Cardiac fibroblast (primary cell): ENCODE data around the gene ZNF878.
"Not testable (repeated sequence)": the region's sequence is repeated elsewhere in the genome, so short reads cannot be mapped to it uniquely, and the experiment has no call there.

Source experiments
- DNase-seq, 2 donors: peaks; one replicate each; pipeline versions ENCODE4 v3.0.0 to v3.0.0-alpha.2; 2010; ENCODE audit warnings: low read depth in 2 of 2
- H3K4me3 ChIP-seq, 2 donors: replicated peaks in 1 of 2; 1 replicate in 1 of 2; 2 replicates in 1 of 2; pipeline ENCODE4 v1.5.1; 2011; ENCODE audit warnings: low read depth in 2 of 2, low read length in 2 of 2, mild to moderate bottlenecking in 2 of 2, moderate library complexity in 1 of 2
- TF ChIP-seq, protein P1 (sequence below): IDR thresholded peaks from one replicate; pipeline ENCODE4 v1.5.1; 2011; ENCODE audit warnings: low read depth, mild to moderate bottlenecking, low read length, inconsistent platforms

Gene ZNF878

DNA sequence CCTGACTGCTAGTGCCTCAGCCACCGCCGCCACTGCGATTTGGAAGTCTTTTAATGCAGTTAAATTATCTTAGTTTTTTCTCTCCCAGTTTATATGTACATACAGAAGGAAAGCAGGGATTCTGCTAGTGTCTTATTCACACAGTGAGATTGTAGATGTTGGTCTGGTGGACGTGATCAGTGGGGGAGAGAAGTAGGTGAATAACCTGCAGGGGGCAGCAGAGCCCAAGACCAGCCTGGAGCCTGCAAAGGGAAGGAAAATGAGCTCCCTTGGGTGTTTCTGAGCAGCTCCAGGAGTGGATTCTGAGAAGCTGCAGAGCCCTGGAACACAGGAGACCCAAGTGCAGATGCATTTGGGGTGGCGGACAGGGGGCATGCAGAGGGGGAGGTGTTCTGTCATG lies 38.0 kb upstream of the ZNF878 start:
- H3K4me3 ChIP-seq = no peak overlapping the region
- peak; percentile 73 to 75 for DNase-seq
- TF ChIP-seq, protein P1, sequence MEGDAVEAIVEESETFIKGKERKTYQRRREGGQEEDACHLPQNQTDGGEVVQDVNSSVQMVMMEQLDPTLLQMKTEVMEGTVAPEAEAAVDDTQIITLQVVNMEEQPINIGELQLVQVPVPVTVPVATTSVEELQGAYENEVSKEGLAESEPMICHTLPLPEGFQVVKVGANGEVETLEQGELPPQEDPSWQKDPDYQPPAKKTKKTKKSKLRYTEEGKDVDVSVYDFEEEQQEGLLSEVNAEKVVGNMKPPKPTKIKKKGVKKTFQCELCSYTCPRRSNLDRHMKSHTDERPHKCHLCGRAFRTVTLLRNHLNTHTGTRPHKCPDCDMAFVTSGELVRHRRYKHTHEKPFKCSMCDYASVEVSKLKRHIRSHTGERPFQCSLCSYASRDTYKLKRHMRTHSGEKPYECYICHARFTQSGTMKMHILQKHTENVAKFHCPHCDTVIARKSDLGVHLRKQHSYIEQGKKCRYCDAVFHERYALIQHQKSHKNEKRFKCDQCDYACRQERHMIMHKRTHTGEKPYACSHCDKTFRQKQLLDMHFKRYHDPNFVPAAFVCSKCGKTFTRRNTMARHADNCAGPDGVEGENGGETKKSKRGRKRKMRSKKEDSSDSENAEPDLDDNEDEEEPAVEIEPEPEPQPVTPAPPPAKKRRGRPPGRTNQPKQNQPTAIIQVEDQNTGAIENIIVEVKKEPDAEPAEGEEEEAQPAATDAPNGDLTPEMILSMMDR = peak; percentile 64

DNA sequence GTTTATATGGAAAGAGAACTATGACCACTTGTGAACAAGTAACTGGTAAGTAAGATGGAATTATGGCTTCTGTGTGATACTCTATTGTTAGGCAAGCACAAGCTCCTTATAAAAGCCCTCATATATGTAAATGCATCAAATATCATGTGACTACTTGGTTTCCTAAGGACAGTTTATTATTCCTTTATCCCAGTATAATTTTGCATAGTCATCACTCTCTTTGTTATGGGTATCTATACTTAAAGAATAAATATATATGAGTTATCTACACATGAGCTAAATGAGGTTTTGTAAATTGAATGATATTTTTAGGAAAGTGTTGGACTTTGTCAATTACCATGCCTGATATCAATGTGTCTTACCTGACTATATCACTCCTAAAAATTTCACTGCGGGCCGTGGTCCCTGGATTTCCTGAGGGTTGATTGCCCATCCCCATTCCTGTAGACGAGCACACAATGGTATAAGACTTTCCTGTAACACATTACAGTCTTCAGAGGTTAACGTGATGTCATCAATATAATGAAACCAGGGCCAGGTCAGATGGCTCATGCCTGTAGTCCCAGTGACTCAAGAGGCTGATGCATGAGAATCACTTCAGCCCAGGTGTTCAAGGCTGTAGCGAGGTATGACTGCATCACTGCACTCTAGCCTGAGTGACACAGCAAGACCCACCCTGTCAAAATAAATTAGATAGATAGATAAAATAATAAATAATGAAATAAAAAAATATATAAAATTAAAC lies 32.5 kb upstream of the ZNF878 start:
- no peak for DNase-seq
- TF ChIP-seq, protein P1 = no peak
- H3K4me3 ChIP-seq = no peak overlapping the region

DNA sequence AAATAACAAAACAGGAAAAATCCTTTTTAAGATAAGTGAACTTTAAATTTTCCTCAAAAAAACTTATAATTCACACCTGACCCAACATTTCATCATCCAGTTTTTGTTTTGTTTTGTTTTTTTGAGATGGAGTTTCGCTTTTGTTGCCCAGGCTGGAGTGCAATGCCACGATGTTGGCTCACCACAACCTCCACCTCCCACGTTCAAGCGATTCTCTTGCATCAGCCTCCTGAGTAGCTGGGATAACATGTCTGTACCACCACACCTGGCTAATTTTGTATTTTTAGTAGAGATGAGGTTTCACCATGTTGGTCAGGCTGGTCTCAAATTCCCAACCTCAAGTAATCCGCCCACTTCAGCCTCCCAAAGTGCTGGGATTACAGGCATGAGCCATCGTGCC lies 30.6 kb upstream of the ZNF878 start:
- DNase-seq, H3K4me3 ChIP-seq: not testable (repeated sequence)

DNA sequence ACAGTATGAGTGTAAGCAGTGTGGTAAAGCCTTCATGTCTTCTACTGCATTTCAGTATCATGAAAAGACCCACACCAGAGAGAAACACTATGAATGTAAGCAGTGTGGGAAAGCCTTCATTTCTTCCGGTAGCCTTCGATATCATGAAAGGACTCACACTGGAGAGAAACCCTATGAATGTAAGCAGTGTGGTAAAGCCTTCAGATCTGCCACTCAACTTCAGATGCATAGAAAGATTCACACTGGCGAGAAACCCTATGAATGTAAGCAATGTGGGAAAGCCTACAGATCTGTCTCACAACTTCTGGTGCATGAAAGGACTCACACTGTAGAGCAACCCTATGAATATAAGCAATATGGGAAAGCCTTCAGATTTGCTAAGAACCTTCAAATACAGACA lies 24.6 kb upstream of the ZNF878 start:
- TF ChIP-seq, protein P1 = no peak
- H3K4me3 ChIP-seq = no peak overlapping the region
- DNase-seq = no peak

DNA sequence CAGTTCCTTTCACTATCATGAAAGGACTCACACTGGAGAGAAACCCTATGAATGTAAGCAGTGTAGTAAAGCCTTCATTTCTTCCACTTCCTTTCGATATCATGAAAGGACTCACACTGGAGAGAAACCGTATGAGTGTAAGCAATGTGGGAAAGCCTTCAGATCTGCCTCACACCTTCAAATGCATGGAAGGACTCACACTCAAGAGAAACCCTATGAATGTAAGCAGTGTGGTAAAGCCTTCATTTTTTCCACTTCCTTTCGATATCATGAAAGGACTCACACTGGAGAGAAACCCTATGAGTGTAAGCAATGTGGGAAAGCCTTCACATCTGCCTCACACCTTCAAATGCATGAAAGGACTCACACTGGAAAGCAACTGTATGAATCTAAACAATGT lies 23.6 kb upstream of the ZNF878 start:
- H3K4me3 ChIP-seq, DNase-seq: not testable (repeated sequence)

DNA sequence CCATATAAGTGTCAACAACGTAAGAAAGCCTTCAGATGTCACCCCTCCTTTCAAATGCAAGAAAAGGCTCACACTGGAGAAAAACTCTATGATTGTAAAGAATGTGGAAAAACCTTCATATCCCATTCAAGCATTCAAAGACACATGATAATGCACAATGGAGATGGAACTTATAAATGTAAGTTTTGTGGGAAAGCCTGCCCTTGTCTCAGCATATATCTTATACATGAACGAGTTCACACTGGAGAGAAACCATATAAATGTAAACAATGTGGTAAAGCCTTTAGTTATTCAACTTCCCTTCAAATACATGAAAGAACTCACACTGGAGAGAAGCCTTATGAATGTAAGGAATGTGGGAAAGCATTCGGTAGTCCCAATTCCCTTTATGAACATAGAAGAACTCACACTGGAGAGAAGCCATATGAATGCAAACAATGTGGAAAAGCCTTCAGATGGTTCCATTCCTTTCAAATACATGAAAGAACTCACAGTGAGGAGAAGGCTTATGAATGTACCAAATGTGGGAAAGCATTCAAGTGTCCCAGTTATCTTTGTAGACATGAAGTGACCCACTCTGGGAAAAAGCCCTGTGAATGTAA lies 22.9 kb upstream of the ZNF878 start:
- DNase-seq = no peak
- H3K4me3 ChIP-seq = no peak overlapping the region
- TF ChIP-seq, protein P1 = no peak

DNA sequence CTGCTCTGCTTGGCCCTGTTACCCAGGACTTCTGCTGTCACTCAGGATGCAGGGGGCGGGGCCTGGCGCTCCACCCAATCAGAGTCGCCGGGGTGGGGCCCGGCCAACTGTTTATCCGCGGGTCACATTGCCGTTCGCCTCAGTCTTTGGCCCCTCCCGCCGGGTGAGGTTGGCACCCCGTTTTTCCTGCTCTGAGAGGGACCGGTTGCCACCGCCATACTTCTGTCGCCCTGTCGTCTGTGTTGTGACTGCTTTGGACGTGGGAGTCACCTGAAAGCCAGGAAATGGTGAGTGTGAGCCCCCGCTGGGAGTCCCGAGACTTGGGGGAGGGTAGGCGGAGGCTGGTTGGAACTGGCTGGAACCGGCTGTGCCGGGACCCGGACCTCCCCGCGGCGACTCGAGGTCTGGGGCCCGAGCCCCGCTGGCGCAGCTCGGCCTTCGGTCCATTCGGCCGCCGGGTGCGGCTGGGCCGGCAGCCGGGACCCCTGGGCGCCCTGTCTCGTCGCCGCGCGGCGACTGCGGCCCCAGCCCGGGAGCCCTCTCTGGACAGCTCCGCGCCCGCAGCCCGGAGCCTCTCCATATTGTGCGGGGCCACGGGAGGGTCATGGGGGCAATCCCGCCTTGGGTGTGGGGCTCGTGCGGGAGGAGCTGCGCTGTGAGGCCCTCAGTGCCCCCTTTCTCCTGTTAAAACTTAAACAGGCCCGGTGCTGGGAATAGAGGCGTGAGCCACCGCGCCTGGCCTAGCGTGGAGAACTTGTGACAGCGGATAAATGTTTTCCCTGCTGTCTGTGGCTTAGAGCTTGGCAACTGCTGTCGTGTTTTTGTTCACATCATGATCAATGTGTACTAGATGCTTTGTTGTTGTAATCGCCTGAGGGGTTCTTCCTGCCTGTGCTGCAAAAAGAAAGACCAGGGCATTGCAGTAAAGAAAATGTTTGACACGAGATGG lies 12.1 kb upstream of the ZNF878 start, which contains the start of gene ZNF844:
ZNF844 (plus strand) TSS at position 142 of the 949 bp plus-strand sequence; CDS start at position 285, 143 bp downstream.
- TF ChIP-seq, protein P1 = no peak
- peak within 1 kb of the TSS; percentile 65 to 84 for H3K4me3 ChIP-seq
- DNase-seq = peak; percentile 92 to 94
